ENCODE results near the gene PCDH9.

DNA sequence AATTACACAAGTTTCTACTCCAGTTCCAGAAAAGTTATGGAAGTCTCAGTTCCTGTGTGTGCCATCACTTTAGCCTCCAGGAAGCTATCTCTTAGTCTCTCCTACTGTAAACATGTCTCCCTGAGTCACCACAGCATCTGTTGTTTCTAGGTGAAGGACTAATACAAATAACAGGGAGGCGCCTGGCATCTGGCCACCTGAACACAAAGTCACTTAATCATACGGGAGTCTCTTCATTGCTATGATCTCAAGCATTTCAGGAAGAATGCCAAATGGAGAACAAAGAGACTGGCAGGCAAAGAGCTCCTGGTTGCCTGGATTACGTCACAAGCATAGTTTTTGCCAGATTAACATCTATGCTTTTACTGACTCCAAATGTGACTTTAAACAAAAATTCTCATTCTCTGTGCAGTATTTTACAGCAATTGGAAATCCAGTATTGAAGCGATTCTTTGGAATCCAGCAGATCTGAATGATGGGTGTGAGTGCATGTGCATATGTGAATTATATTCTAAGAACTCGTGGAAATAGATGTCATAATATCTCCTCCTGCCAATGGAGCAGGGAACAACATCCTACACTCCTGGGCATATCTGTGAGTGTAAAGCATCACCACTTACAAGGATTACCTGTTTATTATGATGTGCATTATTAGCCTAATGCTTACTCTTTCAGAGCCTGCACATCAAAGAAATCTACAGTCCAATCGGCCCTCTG, 572.8 kb downstream of the PCDH9 start:
- TF ChIP-seq, protein P1, sequence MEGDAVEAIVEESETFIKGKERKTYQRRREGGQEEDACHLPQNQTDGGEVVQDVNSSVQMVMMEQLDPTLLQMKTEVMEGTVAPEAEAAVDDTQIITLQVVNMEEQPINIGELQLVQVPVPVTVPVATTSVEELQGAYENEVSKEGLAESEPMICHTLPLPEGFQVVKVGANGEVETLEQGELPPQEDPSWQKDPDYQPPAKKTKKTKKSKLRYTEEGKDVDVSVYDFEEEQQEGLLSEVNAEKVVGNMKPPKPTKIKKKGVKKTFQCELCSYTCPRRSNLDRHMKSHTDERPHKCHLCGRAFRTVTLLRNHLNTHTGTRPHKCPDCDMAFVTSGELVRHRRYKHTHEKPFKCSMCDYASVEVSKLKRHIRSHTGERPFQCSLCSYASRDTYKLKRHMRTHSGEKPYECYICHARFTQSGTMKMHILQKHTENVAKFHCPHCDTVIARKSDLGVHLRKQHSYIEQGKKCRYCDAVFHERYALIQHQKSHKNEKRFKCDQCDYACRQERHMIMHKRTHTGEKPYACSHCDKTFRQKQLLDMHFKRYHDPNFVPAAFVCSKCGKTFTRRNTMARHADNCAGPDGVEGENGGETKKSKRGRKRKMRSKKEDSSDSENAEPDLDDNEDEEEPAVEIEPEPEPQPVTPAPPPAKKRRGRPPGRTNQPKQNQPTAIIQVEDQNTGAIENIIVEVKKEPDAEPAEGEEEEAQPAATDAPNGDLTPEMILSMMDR (IDR thresholded peaks at IDR 0.05), result no peak
- TF ChIP-seq POLR2A (IDR thresholded peaks at IDR 0.05), result no peak

Measured in thyroid gland (tissue), 4 donors.